ENCODE measurements around the gene CACNA1D.
"Not testable (repeated sequence)": the region's sequence is repeated elsewhere in the genome, so short reads cannot be mapped to it uniquely, and the experiment has no call there.

The CACNA1D gene

GRCh38 chr3:53646723-53647122 is 152.3 kb downstream of the CACNA1D start:
- H3K27ac ChIP-seq (ENCODE audit: low read depth, low read length) = no peak overlapping the region
- H2AFZ ChIP-seq (ENCODE audit: low read length, unreplicated experiment) = no peak overlapping the region
- H3K36me3 ChIP-seq (ENCODE audit: insufficient read depth, low read length) = no peaks in the 10 kb centered on the region
- H3K27me3 ChIP-seq (ENCODE audit: insufficient read depth, low read length) = peaks cover 5% of the 10 kb centered on the region; the same call in 1 of the 2 replicates
- H3K4me1 ChIP-seq (ENCODE audit: control insufficient read depth, insufficient read depth, low read length, unreplicated experiment) = no peaks in the 10 kb centered on the region
- no peaks in the 10 kb centered on the region for H3K79me2 ChIP-seq (ENCODE audit: control insufficient read depth, insufficient read depth, low read length, unreplicated experiment)
- no peak overlapping the region for H3K4me3 ChIP-seq (ENCODE audit: low read depth, low read length)

- no peaks in the 10 kb centered on the region for H3K79me2 ChIP-seq (ENCODE audit: control insufficient read depth, insufficient read depth, low read length, unreplicated experiment)
- no peaks in the 10 kb centered on the region for H3K4me1 ChIP-seq (ENCODE audit: control insufficient read depth, insufficient read depth, low read length, unreplicated experiment)
- no peak overlapping the region for H2AFZ ChIP-seq (ENCODE audit: low read length, unreplicated experiment)
- peaks cover 5% of the 10 kb centered on the region; the same call in 1 of the 2 replicates for H3K27me3 ChIP-seq (ENCODE audit: insufficient read depth, low read length)
- H3K36me3 ChIP-seq (ENCODE audit: insufficient read depth, low read length) = no peaks in the 10 kb centered on the region
- no peak overlapping the region for H3K4me3 ChIP-seq (ENCODE audit: low read depth, low read length)
- H3K27ac ChIP-seq (ENCODE audit: low read depth, low read length) = no peak overlapping the region
These were observed 155.4 kb downstream of the CACNA1D start for GRCh38 chr3:53649816-53650215.

- H3K36me3 ChIP-seq (ENCODE audit: insufficient read depth, low read length) = no peaks in the 10 kb centered on the region
- H3K27ac ChIP-seq (ENCODE audit: low read depth, low read length) = no peak overlapping the region
- peaks cover 5% of the 10 kb centered on the region; the same call in 1 of the 2 replicates for H3K27me3 ChIP-seq (ENCODE audit: insufficient read depth, low read length)
These were observed 156.0 kb downstream of the CACNA1D start for GRCh38 chr3:53650424-53650823.

GRCh38 chr3:53650928-53651661 is 156.7 kb downstream of the CACNA1D start:
- no peak overlapping the region for H3K4me3 ChIP-seq (ENCODE audit: low read depth, low read length)
- H3K27me3 ChIP-seq (ENCODE audit: insufficient read depth, low read length) = peaks cover 5% of the 10 kb centered on the region; the same call in 1 of the 2 replicates
- H2AFZ ChIP-seq (ENCODE audit: low read length, unreplicated experiment) = no peak overlapping the region
- no peaks in the 10 kb centered on the region for H3K4me1 ChIP-seq (ENCODE audit: control insufficient read depth, insufficient read depth, low read length, unreplicated experiment)
- H3K79me2 ChIP-seq (ENCODE audit: control insufficient read depth, insufficient read depth, low read length, unreplicated experiment) = no peaks in the 10 kb centered on the region
- H3K27ac ChIP-seq (ENCODE audit: low read depth, low read length) = no peak overlapping the region
- no peaks in the 10 kb centered on the region for H3K36me3 ChIP-seq (ENCODE audit: insufficient read depth, low read length)

More at GRCh38 chr3:53650424-53650823, 156.0 kb downstream of the CACNA1D start:
- Histone ChIP-seq H3K79me2 (ENCODE audit: control insufficient read depth, insufficient read depth, low read length, unreplicated experiment) (no peaks in the 10 kb centered on the region), H3K4me1 (ENCODE audit: control insufficient read depth, insufficient read depth, low read length, unreplicated experiment) (no peaks in the 10 kb centered on the region), H3K4me3 (ENCODE audit: low read depth, low read length) (no peak overlapping the region), H2AFZ (ENCODE audit: low read length, unreplicated experiment) (no peak overlapping the region)

- Histone ChIP-seq H3K79me2 (ENCODE audit: control insufficient read depth, insufficient read depth, low read length, unreplicated experiment) (no peaks in the 10 kb centered on the region), H3K4me1 (ENCODE audit: control insufficient read depth, insufficient read depth, low read length, unreplicated experiment) (no peaks in the 10 kb centered on the region), H2AFZ (ENCODE audit: low read length, unreplicated experiment) (no peak overlapping the region), H3K4me3 (ENCODE audit: low read depth, low read length) (no peak overlapping the region), H3K36me3 (ENCODE audit: insufficient read depth, low read length) (no peaks in the 10 kb centered on the region), H3K27ac (ENCODE audit: low read depth, low read length) (no peak overlapping the region), H3K27me3 (ENCODE audit: insufficient read depth, low read length) (no peaks in the 10 kb centered on the region; the same call in 1 of the 2 replicates)
These were observed 157.5 kb downstream of the CACNA1D start for GRCh38 chr3:53651927-53652326.

GRCh38 chr3:53657651-53658050 is 163.2 kb downstream of the CACNA1D start:
- Histone ChIP-seq H3K79me2 (ENCODE audit: control insufficient read depth, insufficient read depth, low read length, unreplicated experiment) (no peaks in the 10 kb centered on the region), H3K27me3 (ENCODE audit: insufficient read depth, low read length) (no peaks in the 10 kb centered on the region), H3K36me3 (ENCODE audit: insufficient read depth, low read length) (no peaks in the 10 kb centered on the region), H3K4me1 (ENCODE audit: control insufficient read depth, insufficient read depth, low read length, unreplicated experiment) (no peaks in the 10 kb centered on the region), H3K4me3 (ENCODE audit: low read depth, low read length) (no peak overlapping the region), H3K27ac (ENCODE audit: low read depth, low read length) (no peak overlapping the region), H2AFZ (ENCODE audit: low read length, unreplicated experiment) (no peak overlapping the region)

GRCh38 chr3:53658613-53659193 is 164.3 kb downstream of the CACNA1D start:
- H2AFZ ChIP-seq (ENCODE audit: low read length, unreplicated experiment) = no peak overlapping the region
- H3K79me2 ChIP-seq (ENCODE audit: control insufficient read depth, insufficient read depth, low read length, unreplicated experiment) = no peaks in the 10 kb centered on the region
- no peak overlapping the region for H3K27ac ChIP-seq (ENCODE audit: low read depth, low read length)
- no peak overlapping the region for H3K4me3 ChIP-seq (ENCODE audit: low read depth, low read length)
- no peaks in the 10 kb centered on the region for H3K36me3 ChIP-seq (ENCODE audit: insufficient read depth, low read length)
- no peaks in the 10 kb centered on the region for H3K4me1 ChIP-seq (ENCODE audit: control insufficient read depth, insufficient read depth, low read length, unreplicated experiment)
- H3K27me3 ChIP-seq (ENCODE audit: insufficient read depth, low read length) = no peaks in the 10 kb centered on the region

GRCh38 chr3:53659996-53660395 is 165.6 kb downstream of the CACNA1D start:
- Histone ChIP-seq H3K4me1 (ENCODE audit: control insufficient read depth, insufficient read depth, low read length, unreplicated experiment) (no peaks in the 10 kb centered on the region), H3K36me3 (ENCODE audit: insufficient read depth, low read length) (no peaks in the 10 kb centered on the region), H3K79me2 (ENCODE audit: control insufficient read depth, insufficient read depth, low read length, unreplicated experiment) (no peaks in the 10 kb centered on the region), H2AFZ (ENCODE audit: low read length, unreplicated experiment) (no peak overlapping the region), H3K4me3 (ENCODE audit: low read depth, low read length) (no peak overlapping the region), H3K27me3 (ENCODE audit: insufficient read depth, low read length) (no peaks in the 10 kb centered on the region), H3K27ac (ENCODE audit: low read depth, low read length) (no peak overlapping the region)

- no peaks in the 10 kb centered on the region for H3K79me2 ChIP-seq (ENCODE audit: control insufficient read depth, insufficient read depth, low read length, unreplicated experiment)
- H3K27ac ChIP-seq (ENCODE audit: low read depth, low read length) = no peak overlapping the region
- no peaks in the 10 kb centered on the region for H3K27me3 ChIP-seq (ENCODE audit: insufficient read depth, low read length)
- no peaks in the 10 kb centered on the region for H3K4me1 ChIP-seq (ENCODE audit: control insufficient read depth, insufficient read depth, low read length, unreplicated experiment)
- H2AFZ ChIP-seq (ENCODE audit: low read length, unreplicated experiment) = no peak overlapping the region
- H3K4me3 ChIP-seq (ENCODE audit: low read depth, low read length) = no peak overlapping the region
- H3K36me3 ChIP-seq (ENCODE audit: insufficient read depth, low read length) = no peaks in the 10 kb centered on the region
These were observed 167.1 kb downstream of the CACNA1D start for GRCh38 chr3:53661480-53661879.

GRCh38 chr3:53664812-53665211 is 170.4 kb downstream of the CACNA1D start:
- H3K27me3 ChIP-seq (ENCODE audit: insufficient read depth, low read length); H3K27ac ChIP-seq (ENCODE audit: low read depth, low read length); H3K4me3 ChIP-seq (ENCODE audit: low read depth, low read length); H2AFZ ChIP-seq (ENCODE audit: low read length, unreplicated experiment); H3K4me1 ChIP-seq (ENCODE audit: control insufficient read depth, insufficient read depth, low read length, unreplicated experiment); H3K79me2 ChIP-seq (ENCODE audit: control insufficient read depth, insufficient read depth, low read length, unreplicated experiment); H3K36me3 ChIP-seq (ENCODE audit: insufficient read depth, low read length): not testable (repeated sequence)

Measured in ACC112 (cell line).